GM12873 (cell line): Measurements from ENCODE around the gene TEAD3.

Source experiments
- CTCF ChIP-seq: IDR thresholded peaks from 2 replicates; pipeline ENCODE4 v1.5.1; 2012; ENCODE audit warnings: low read depth, mild to moderate bottlenecking, moderate library complexity, low read length, control low read depth; ENCODE audit not compliant: insufficient read depth; ENCODE audit errors: missing control alignments

Gene TEAD3

GRCh38 chr6:35518566-35519312 lies 21.9 kb upstream of the TEAD3 start:
- no peak for TF ChIP-seq CTCF

- TF ChIP-seq CTCF, result no peak
These were observed 19.8 kb upstream of the TEAD3 start for GRCh38 chr6:35516712-35517111.

GRCh38 chr6:35514587-35514986 lies 17.7 kb upstream of the TEAD3 start:
- no peak for TF ChIP-seq CTCF

GRCh38 chr6:35512740-35513139 lies 15.9 kb upstream of the TEAD3 start, which contains the start of gene TULP1:
Gene TULP1 (minus strand): TSS chr6:35512896. CDS start chr6:35512858, 38 bp downstream.
- TF ChIP-seq CTCF, result no peak

- no peak for TF ChIP-seq CTCF
These were observed 15.1 kb upstream of the TEAD3 start for GRCh38 chr6:35512006-35512405.

GRCh38 chr6:35511562-35511941 lies 14.7 kb upstream of the TEAD3 start:
- no peak for TF ChIP-seq CTCF

- no peak for TF ChIP-seq CTCF
These were observed 14.2 kb upstream of the TEAD3 start for GRCh38 chr6:35510916-35511561.
